ENCODE measurements around the gene HBEGF. TPM values are rescaled to one million over a fixed set of nuclear protein-coding genes. Genes with fewer than 3 reads are reported as not detected.

HBEGF gene
- total and polyA plus RNA-seq, 2 experiments from 2014 or later, result 6.7 to 7.2 TPM

GRCh38 chr5:140381972-140382371 lies 35.6 kb upstream of the HBEGF start:
- no peaks in the 10 kb centered on the region for H3K9me2 ChIP-seq (replicated peaks; ENCODE audit: insufficient read depth)
- no peaks in the 10 kb centered on the region for H3K27me3 ChIP-seq
- no peak overlapping the region for H3K4me3 ChIP-seq
- H3K4me1 ChIP-seq (ENCODE audit: insufficient read depth), result no peaks in the 10 kb centered on the region
- H4K20me1 ChIP-seq (ENCODE audit: insufficient read depth, poor library complexity, severe bottlenecking), result no peaks in the 10 kb centered on the region
- TF ChIP-seq CTCF (IDR thresholded peaks at IDR 0.05; ENCODE audit: poor library complexity), result no peak
- WGBS (ENCODE audit: low lambda C conversion rate, missing lambda C conversion rate), result 90% methylated on average over 1 of the region's 1 CpG
- no peak for DNase-seq (ENCODE audit: low spot score)
- no peak overlapping the region for H3K27ac ChIP-seq
- H3K79me2 ChIP-seq, result no peaks in the 10 kb centered on the region
- H2AFZ ChIP-seq, result no peak overlapping the region
- H3K9me3 ChIP-seq (ENCODE audit: low read depth), result no peaks in the 10 kb centered on the region
- no peak overlapping the region for H3K4me2 ChIP-seq
- no peaks in the 10 kb centered on the region for H3K36me3 ChIP-seq (replicated peaks; ENCODE audit: insufficient read depth, low read depth)

- Histone ChIP-seq H3K27me3 (no peaks in the 10 kb centered on the region), H3K4me3 (no peak overlapping the region), H3K4me1 (ENCODE audit: insufficient read depth) (no peaks in the 10 kb centered on the region), H3K79me2 (no peaks in the 10 kb centered on the region), H3K9me2 (replicated peaks; ENCODE audit: insufficient read depth) (no peaks in the 10 kb centered on the region), H4K20me1 (ENCODE audit: insufficient read depth, poor library complexity, severe bottlenecking) (no peaks in the 10 kb centered on the region), H3K9me3 (ENCODE audit: low read depth) (no peaks in the 10 kb centered on the region), H3K4me2 (no peak overlapping the region), H2AFZ (no peak overlapping the region), H3K36me3 (replicated peaks; ENCODE audit: insufficient read depth, low read depth) (no peaks in the 10 kb centered on the region), H3K27ac (no peak overlapping the region)
- no peak for DNase-seq (ENCODE audit: low spot score)
- TF ChIP-seq EZH2 (IDR thresholded peaks at IDR 0.05; ENCODE audit: borderline replicate concordance) (no peak), EZH2phosphoT487 (IDR thresholded peaks at IDR 0.05; ENCODE audit: low read depth, severe bottlenecking, unreplicated experiment) (no peak), CTCF (IDR thresholded peaks at IDR 0.05; ENCODE audit: poor library complexity) (no peak)
- WGBS (ENCODE audit: low lambda C conversion rate, missing lambda C conversion rate), result 88% methylated on average over 4 of the region's 4 CpGs
Measured at GRCh38 chr5:140381351-140381750, 34.9 kb upstream of the HBEGF start.

GRCh38 chr5:140372971-140373487 lies 26.6 kb upstream of the HBEGF start:
- H3K4me3 ChIP-seq, result no peak overlapping the region
- peak; percentile 69 for TF ChIP-seq CTCF (IDR thresholded peaks at IDR 0.05; ENCODE audit: poor library complexity)
- TF ChIP-seq EZH2phosphoT487 (IDR thresholded peaks at IDR 0.05; ENCODE audit: low read depth, severe bottlenecking, unreplicated experiment), result no peak
- no peaks in the 10 kb centered on the region for H4K20me1 ChIP-seq (ENCODE audit: insufficient read depth, poor library complexity, severe bottlenecking)
- H2AFZ ChIP-seq, result peak overlapping the region; percentile 49
- peak; percentile 80 for DNase-seq (ENCODE audit: low spot score)
- no peak overlapping the region for H3K4me2 ChIP-seq
- H3K27ac ChIP-seq, result no peak overlapping the region
- WGBS (ENCODE audit: low lambda C conversion rate, missing lambda C conversion rate), result 18% methylated on average over 2 of the region's 2 CpGs
- no peaks in the 10 kb centered on the region for H3K9me2 ChIP-seq (replicated peaks; ENCODE audit: insufficient read depth)
- H3K36me3 ChIP-seq (replicated peaks; ENCODE audit: insufficient read depth, low read depth), result no peaks in the 10 kb centered on the region
- no peaks in the 10 kb centered on the region for H3K79me2 ChIP-seq
- H3K9me3 ChIP-seq (ENCODE audit: low read depth), result no peaks in the 10 kb centered on the region
- no peaks in the 10 kb centered on the region for H3K4me1 ChIP-seq (ENCODE audit: insufficient read depth)
- no peaks in the 10 kb centered on the region for H3K27me3 ChIP-seq
